H1 (cell line): ENCODE results near the gene ZFP57. TPM values are rescaled to one million over a fixed set of nuclear protein-coding genes. Genes with fewer than 3 reads are reported as not detected.

Source experiments
- CTCF ChIA-PET: fragments of 300-600 bp; sonication (Branson Sonifier 250); formaldehyde crosslinking; loops from one replicate; lab custom pipeline; 2021; ENCODE audit not compliant: partially characterized antibody; lab: Charles Lee
- POLR2A ChIA-PET: fragments of 300-600 bp; sonication (Branson Sonifier 250); formaldehyde crosslinking; loops from one replicate; lab custom pipeline; 2021; ENCODE audit warnings: inconsistent platforms; ENCODE audit not compliant: partially characterized antibody; lab: Charles Lee
- DNase-seq, 2 experiments: peaks; one replicate each; pipeline versions ENCODE4 v3.0.0 to v3.0.0-alpha.2; 2010 to 2022; ENCODE audit warnings: low spot score in 2 of 2, low read depth in 1 of 2, mixed read lengths in 1 of 2
- FAIRE-seq: peaks from 2 replicates; lab custom pipeline; 2011; peaks lifted over from hg19 to GRCh38; lab: Jason Lieb, UNC
- H2AFZ ChIP-seq: 2 replicates; pipeline ENCODE4 v1.8.1; 2012; ENCODE audit warnings: low read length, inconsistent platforms
- H2AK5ac ChIP-seq: 2 replicates; pipeline ENCODE4 v1.6.1; 2013; ENCODE audit warnings: low read depth, low read length
- H2BK120ac ChIP-seq: replicated peaks from 2 replicates; pipeline ENCODE3; 2013; ENCODE audit warnings: low read depth, low read length, inconsistent platforms
- H2BK12ac ChIP-seq: 2 replicates; pipeline ENCODE4 v1.6.1; 2013; ENCODE audit warnings: low read depth, low read length
- H2BK15ac ChIP-seq: 2 replicates; pipeline ENCODE4 v1.6.1; 2013; ENCODE audit warnings: low read length
- H2BK20ac ChIP-seq: 2 replicates; pipeline ENCODE4 v1.6.1; 2013; ENCODE audit warnings: low read length
- H2BK5ac ChIP-seq: 2 replicates; pipeline ENCODE4 v1.6.1; 2013; ENCODE audit warnings: low read depth, low read length
- H3K14ac ChIP-seq: 2 replicates; pipeline ENCODE4 v1.6.1; 2013; ENCODE audit warnings: inconsistent platforms; ENCODE audit not compliant: insufficient read length
- H3K18ac ChIP-seq: 2 replicates; pipeline ENCODE4 v1.6.1; 2013; ENCODE audit warnings: low read length; ENCODE audit errors: extremely low read depth
- H3K23ac ChIP-seq: 2 replicates; pipeline ENCODE4 v1.6.1; 2013; ENCODE audit warnings: inconsistent platforms; ENCODE audit not compliant: insufficient read length
- H3K23me2 ChIP-seq: 2 replicates; pipeline ENCODE4 v1.6.1; 2013; ENCODE audit warnings: low read depth, low read length
- H3K27ac ChIP-seq: 2 replicates; pipeline ENCODE4 v1.6.1; 2011; ENCODE audit warnings: low read depth, low read length, inconsistent platforms
- H3K27me3 ChIP-seq, 4 experiments: replicated peaks in 1 of 4; 1 replicate in 1 of 4; 2 replicates in 3 of 4; pipeline versions ENCODE4 v1.6.1 to v1.8.1; 2011 to 2013; ENCODE audit warnings: low read length in 3 of 4, mild to moderate bottlenecking in 3 of 4, inconsistent platforms in 2 of 4, mixed read lengths in 2 of 4, moderate library complexity in 1 of 4; ENCODE audit not compliant: control insufficient read depth in 3 of 4, insufficient read depth in 3 of 4; ENCODE audit errors: extremely low read depth in 1 of 4
- H3K36me3 ChIP-seq, 4 experiments: 2 replicates each; pipeline versions ENCODE4 v1.6.1 to v1.8.1; 2011 to 2013; ENCODE audit warnings: mild to moderate bottlenecking in 4 of 4, low read length in 3 of 4, moderate library complexity in 2 of 4, control low read depth in 1 of 4, inconsistent platforms in 1 of 4; ENCODE audit not compliant: insufficient read depth in 4 of 4, control insufficient read depth in 2 of 4
- H3K4ac ChIP-seq: replicated peaks from 2 replicates; pipeline ENCODE3; 2013; ENCODE audit warnings: low read length, low read depth, mixed read lengths, inconsistent platforms; ENCODE audit not compliant: insufficient read length
- H3K4me1 ChIP-seq, 4 experiments: replicated peaks in 1 of 4; 1 replicate in 1 of 4; 2 replicates in 3 of 4; pipeline versions ENCODE4 v1.6.1 to v1.8.1; 2011 to 2013; ENCODE audit warnings: low read length in 3 of 4, inconsistent platforms in 2 of 4, mixed read lengths in 1 of 4; ENCODE audit not compliant: insufficient read depth in 4 of 4, control insufficient read depth in 3 of 4
- H3K4me2 ChIP-seq, 2 experiments: 2 replicates each; pipeline versions ENCODE4 v1.6.1 to v1.8.1; 2011 to 2013; ENCODE audit warnings: low read depth in 2 of 2, low read length in 2 of 2, control low read depth in 1 of 2, inconsistent platforms in 1 of 2, mild to moderate bottlenecking in 1 of 2; ENCODE audit not compliant: insufficient read depth in 1 of 2
- H3K4me3 ChIP-seq, 4 experiments: fragments of 200-600, 300-600 bp in 1 of 4; sonication (generic), shearing (Covaris generic), sonication (Bioruptor Twin) in 1 of 4; 2 replicates each; pipeline versions ENCODE4 v1.5.1 to v1.8.1; 2011 to 2016; ENCODE audit warnings: low read length in 4 of 4, low read depth in 3 of 4, control low read depth in 2 of 4, inconsistent platforms in 2 of 4, mild to moderate bottlenecking in 2 of 4, mixed read lengths in 1 of 4, moderate library complexity in 1 of 4; ENCODE audit not compliant: insufficient read depth in 2 of 4; ENCODE audit errors: extremely low read depth in 1 of 4
- H3K56ac ChIP-seq: replicated peaks from 2 replicates; pipeline ENCODE3; 2013; ENCODE audit warnings: low read depth, mild to moderate bottlenecking, mixed read lengths, low read length, inconsistent platforms; ENCODE audit not compliant: insufficient read length
- H3K79me1 ChIP-seq: 2 replicates; pipeline ENCODE4 v1.6.1; 2013; ENCODE audit warnings: low read depth, low read length, control low read depth
- H3K79me2 ChIP-seq, 2 experiments: 2 replicates each; pipeline versions ENCODE4 v1.6.1 to v1.8.1; 2012 to 2013; ENCODE audit warnings: low read length in 2 of 2, mild to moderate bottlenecking in 2 of 2, inconsistent platforms in 1 of 2; ENCODE audit not compliant: insufficient read depth in 2 of 2, control insufficient read depth in 1 of 2
- H3K9ac ChIP-seq, 4 experiments: replicated peaks in 1 of 4; 1 replicate in 1 of 4; 2 replicates in 3 of 4; pipeline versions ENCODE4 v1.6.1 to v1.8.1; 2011 to 2013; ENCODE audit warnings: low read depth in 3 of 4, low read length in 3 of 4, control low read depth in 2 of 4, mild to moderate bottlenecking in 2 of 4, moderate library complexity in 2 of 4, inconsistent platforms in 1 of 4; ENCODE audit errors: extremely low read depth in 1 of 4
- H3K9me3 ChIP-seq, 2 experiments: 2 replicates each; pipeline versions ENCODE4 v1.6.1 to v1.8.1; 2012 to 2013; ENCODE audit warnings: mild to moderate bottlenecking in 2 of 2, moderate library complexity in 2 of 2, control low read depth in 1 of 2, inconsistent platforms in 1 of 2, low read depth in 1 of 2, low read length in 1 of 2, mixed read lengths in 1 of 2; ENCODE audit not compliant: insufficient read depth in 2 of 2
- H4K20me1 ChIP-seq, 2 experiments: replicated peaks in 1 of 2; 2 replicates each; pipeline versions ENCODE3 to v1.8.1; 2011 to 2013; ENCODE audit warnings: inconsistent platforms in 2 of 2, low read length in 2 of 2, mild to moderate bottlenecking in 1 of 2; ENCODE audit not compliant: insufficient read depth in 2 of 2, control insufficient read depth in 1 of 2
- H4K5ac ChIP-seq: 2 replicates; pipeline ENCODE4 v1.6.1; 2013; ENCODE audit warnings: low read length, low read depth, mixed read lengths, inconsistent platforms; ENCODE audit not compliant: insufficient read length
- H4K8ac ChIP-seq: 2 replicates; pipeline ENCODE4 v1.8.0; 2013; ENCODE audit warnings: mild to moderate bottlenecking, moderate library complexity, low read length, inconsistent platforms; ENCODE audit not compliant: insufficient read depth; ENCODE audit errors: extremely low read depth
- H4K91ac ChIP-seq: replicated peaks from 2 replicates; pipeline ENCODE3; 2013; ENCODE audit warnings: low read length, mixed read lengths, inconsistent platforms; ENCODE audit not compliant: insufficient read length
- PHF8 ChIP-seq: fragments of 200-600 bp; sonication (generic); conservative IDR thresholded peaks from 2 replicates; pipeline ENCODE4 v1.7.1; 2012; ENCODE audit warnings: low read depth, mild to moderate bottlenecking, inconsistent platforms, low read length, moderate library complexity
- POU5F1 ChIP-seq: IDR thresholded peaks from 2 replicates; pipeline ENCODE4 v1.6.1; 2011; ENCODE audit warnings: low read depth, mild to moderate bottlenecking, low read length, moderate library complexity
- WGBS, 2 experiments: shearing (Covaris generic) in 1 of 2; methylation state at CpG; one replicate each; pipeline versions ENCODE4 v1.1.6 to v1.1.7; 2013 to 2015; ENCODE audit warnings: low lambda C conversion rate in 2 of 2, mixed read lengths in 2 of 2, inconsistent platforms in 1 of 2, low coverage in 1 of 2, missing lambda C conversion rate in 1 of 2; ENCODE audit not compliant: insufficient replicate concordance in 2 of 2, insufficient coverage in 1 of 2, insufficient read length in 1 of 2; ENCODE audit errors: extremely low coverage in 1 of 2, missing lambda C conversion rate in 1 of 2; 5-methylcytosine and 5-hydroxymethylcytosine counted together
- polyA plus RNA-seq, 7 experiments: library from polyadenylated mRNA; depleted of rRNA in 3 of 7; stranded (reverse) in 5 of 7; unstranded in 2 of 7; fragments of >200 nt in 5 of 7; fragments of 200-250 nt in 2 of 7; gene quantifications; 1 replicate in 5 of 7; 2 replicates in 1 of 7; 4 replicates in 1 of 7; pipeline versions ENCODE4 v1.2.1 to v1.2.3, GENCODE V29; 2011 to 2013; ENCODE audit warnings: missing spikeins in 2 of 7, mixed read lengths in 2 of 7
- total RNA-seq: library from RNA; stranded (reverse); fragmentation: NEBNext Ultra II Directional; extraction: Animal tissue kit (Norgen Biotek cat#: 25700); gene quantifications from 2 replicates; pipeline ENCODE4 v1.2.1, GENCODE V29; 2021

ZFP57 gene
- total and polyA plus RNA-seq, 2 of the 8 experiments (the other 6 are each of a cell fraction or from before 2014, with no cell fraction given) = 0.85 to 1.2 TPM

- H4K20me1 ChIP-seq = peaks cover 0 to 1% of the 10 kb centered on the region in 2 experiments
- H3K4me1 ChIP-seq = peaks cover 0 to 6% (median under 1%) of the 10 kb centered on the region in 4 experiments; a peak in 3 of 7 replicates
- TF ChIP-seq PHF8 = no peak
- TF ChIP-seq POU5F1 = no peak
- TF ChIP-seq, all 59 proteins: peak for 0
- Histone ChIP-seq H4K5ac (no peak overlapping the region), H3K4ac (no peak overlapping the region), H2AFZ (no peak overlapping the region), H3K27me3 (peaks cover 9 to 30% (median 25%) of the 10 kb centered on the region in 4 experiments), H3K79me1 (no peaks in the 10 kb centered on the region), H3K14ac (no peak overlapping the region), H3K79me2 (no peaks in the 10 kb centered on the region), H3K4me2 (no peak overlapping the region), H2BK20ac (no peak overlapping the region), H3K27ac (no peak overlapping the region), H2BK5ac (no peak overlapping the region), H3K4me3 (no peak overlapping the region), H3K9ac (no peak overlapping the region), H3K56ac (no peak overlapping the region), H4K8ac (no peak overlapping the region), H4K91ac (no peak overlapping the region), H2AK5ac (no peak overlapping the region), H2BK12ac (no peak overlapping the region), H3K18ac (no peak overlapping the region), H2BK15ac (no peak overlapping the region), H2BK120ac (no peak overlapping the region), H3K23ac (no peak overlapping the region), H3K23me2 (peaks cover 10% of the 10 kb centered on the region; the same call in 1 of the 2 replicates), H3K9me3 (no peaks in the 10 kb centered on the region), H3K36me3 (no peaks in the 10 kb centered on the region)
- WGBS, 2 experiments = 62% methylated on average over 2 of the region's 2 CpGs; no CpG with 5 or more reads in 1 of the 2 experiments
- no peak for DNase-seq
- CTCF ChIA-PET = interaction anchor here (0.5 to 3.5 kb wide), 13 partner anchors 10 to 201 kb away, joined by 3 to 19 read pairs (median 4); partner anchors contain the start of gene HLA-G
- no peak for FAIRE-seq
- POLR2A ChIA-PET = interaction anchor here (0.6 kb wide), 1 partner anchor 383 kb away, joined by 4 read pairs; no protein-coding TSS in a partner anchor
Observed at GRCh38 chr6:29727637-29728036, 46.7 kb upstream of the ZFP57 start.
